AG10803 (cell line): ENCODE measurements around the gene MAN1A1.

Experiments used
- DNase-seq: peaks from one replicate; pipeline ENCODE4 v3.0.0; 2010; ENCODE audit warnings: low read depth
- H3K4me3 ChIP-seq: 2 replicates; pipeline ENCODE4 v1.5.1; 2011; ENCODE audit warnings: mild to moderate bottlenecking, low read length, control low read depth
- CTCF ChIP-seq: conservative IDR thresholded peaks from 2 replicates; pipeline ENCODE4 v1.5.1; 2011; ENCODE audit warnings: mild to moderate bottlenecking, low read length, control low read depth, inconsistent platforms

The MAN1A1 gene

DNA sequence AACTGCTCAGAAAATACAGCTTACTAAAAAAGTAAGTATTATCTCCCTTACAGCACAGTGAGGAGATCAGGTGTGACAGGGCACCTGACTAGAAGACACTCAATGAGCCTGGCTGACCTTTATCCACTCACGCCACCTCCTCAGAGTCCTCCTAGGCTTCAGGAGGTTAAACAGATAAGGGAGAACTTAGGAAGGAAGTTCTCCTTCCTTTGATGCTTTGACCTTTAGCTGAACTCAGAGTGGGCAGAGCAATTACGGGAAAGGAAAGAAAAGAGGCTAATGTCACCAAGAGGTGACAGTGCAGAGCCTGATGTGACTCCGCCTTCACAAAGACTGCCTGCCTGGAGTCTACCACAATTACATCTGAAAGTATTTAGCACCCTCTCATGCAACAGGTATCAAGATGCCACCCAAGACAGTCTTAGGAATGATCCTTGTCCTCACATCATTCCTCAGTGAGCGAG lies 36.7 kb downstream of the MAN1A1 start:
- TF ChIP-seq CTCF = no peak
- DNase-seq = no peak
- no peak overlapping the region for H3K4me3 ChIP-seq

- no peak for DNase-seq
- H3K4me3 ChIP-seq = no peak overlapping the region
- no peak for TF ChIP-seq CTCF
These were observed 37.1 kb downstream of the MAN1A1 start for GRCh38 chr6:119312441-119312840.

DNA sequence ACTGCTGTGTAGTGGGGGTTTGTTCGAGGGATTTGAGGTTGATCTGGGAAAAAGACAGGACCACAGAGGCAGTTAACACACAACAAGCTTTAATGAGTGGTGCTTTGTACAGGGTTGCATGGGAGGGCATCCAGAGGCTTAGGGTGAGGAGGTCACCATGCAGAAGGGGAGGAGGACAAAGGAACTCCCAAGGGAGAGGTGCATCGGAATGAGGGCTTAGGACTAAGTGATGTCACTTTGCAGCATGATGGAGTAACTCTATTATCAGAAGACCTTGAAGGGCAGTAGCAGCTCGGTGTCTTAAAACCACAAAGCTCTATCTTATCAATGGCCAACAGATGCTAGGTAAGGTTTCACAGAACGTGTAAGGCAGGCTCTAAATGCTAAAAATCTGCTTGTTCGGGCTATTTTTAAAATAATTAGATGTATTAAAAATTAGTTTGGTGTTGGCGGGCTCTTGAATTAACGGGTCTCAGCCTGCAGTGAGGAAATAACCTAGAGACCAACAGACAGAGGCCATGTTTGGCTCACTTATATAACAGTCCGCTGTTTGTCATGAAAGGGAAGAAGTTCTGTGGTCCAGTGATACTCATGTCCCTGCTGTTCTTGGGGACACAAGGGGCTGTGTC lies 37.9 kb downstream of the MAN1A1 start:
- TF ChIP-seq CTCF = no peak
- DNase-seq = no peak
- H3K4me3 ChIP-seq = no peak overlapping the region

DNA sequence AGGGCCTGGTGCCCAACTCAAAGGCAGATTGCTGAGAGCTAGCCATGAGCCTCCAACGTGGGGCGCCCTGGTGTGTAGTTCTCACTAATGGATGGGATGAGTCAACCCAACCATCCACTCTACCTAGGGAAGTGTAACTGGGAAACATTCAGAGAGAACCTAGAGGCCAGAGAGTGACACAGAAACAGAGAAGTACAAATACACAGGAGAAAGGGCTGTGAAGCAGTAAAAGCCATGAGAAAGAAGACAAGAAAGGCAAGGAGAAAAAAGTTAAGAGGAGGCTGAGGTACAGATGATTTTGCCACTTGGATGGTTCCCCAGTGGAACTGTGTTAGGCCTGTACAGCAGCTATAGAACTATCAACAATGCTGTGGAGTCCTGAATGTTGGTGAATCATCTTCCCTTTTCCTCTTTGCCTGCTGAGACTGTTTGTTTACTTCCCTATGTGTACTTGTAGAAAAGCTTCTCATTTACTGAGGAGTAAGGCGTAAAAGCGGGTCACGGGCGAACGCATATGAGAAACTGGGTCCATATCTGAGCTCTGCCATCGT lies 39.0 kb downstream of the MAN1A1 start:
- DNase-seq = no peak
- TF ChIP-seq CTCF = no peak

GRCh38 chr6:119308991-119309657 lies 40.4 kb downstream of the MAN1A1 start:
- DNase-seq = peak; percentile 42
- TF ChIP-seq CTCF = no peak
- no peak overlapping the region for H3K4me3 ChIP-seq

More for the DNA sequence above, 39.0 kb downstream of the MAN1A1 start:
- H3K4me3 ChIP-seq = no peak overlapping the region

- peak; percentile 86 for DNase-seq
- TF ChIP-seq CTCF = no peak
- H3K4me3 ChIP-seq = no peak overlapping the region
These were observed 41.5 kb downstream of the MAN1A1 start for GRCh38 chr6:119308048-119308570.
